Left lobe of liver (tissue), 2 donors: Measurements from ENCODE around the gene TSPAN32. TPM values are rescaled to one million over a fixed set of nuclear protein-coding genes. Genes with fewer than 3 reads are reported as not detected.
A peak's percentile ranks its signal among the peaks of the same experiment; 100 is the strongest.

ENCODE experiments used
- ATAC-seq: fragments of 200-7000 bp; cut with Tn5 transposase; one replicate; pipeline ENCODE4 v1.9.1; 2020; ENCODE audit warnings: mild to moderate bottlenecking, moderate library complexity
- DNase-seq: peaks from one replicate; pipeline ENCODE4 v3.0.0-alpha.2; 2020; ENCODE audit warnings: low spot score
- total RNA-seq: library from RNA; stranded (reverse); gene quantifications from one replicate; pipeline ENCODE4 v1.2.1, GENCODE V29; 2021
- donor health status: DM: no; HTN: no; CAD: no; lungs with moderate emphysema.
- donor health status: DM: no; HTN: yes; CAD: no.

TSPAN32 gene
- 0.35 TPM for total RNA-seq

GRCh38 chr11:2301631-2302305 lies at the start of gene TSPAN32, which contains the start of gene C11orf21:
Gene TSPAN32, plus strand, starts transcription at chr11:2302013. Its CDS starts 137 bp downstream, at chr11:2302150.
Gene C11orf21, minus strand, starts transcription at chr11:2301918. Its CDS starts 110 bp downstream, at chr11:2301808.
- DNase-seq (peak; percentile 49), ATAC-seq (no peak)

GRCh38 chr11:2252018-2252417 lies 49.8 kb upstream of the TSPAN32 start:
- DNase-seq (no peak), ATAC-seq (no peak)

GRCh38 chr11:2256293-2256913 lies 45.4 kb upstream of the TSPAN32 start:
- ATAC-seq (no peak), DNase-seq (no peak)

- ATAC-seq (no peak), DNase-seq (peak; percentile 44)
Observed at GRCh38 chr11:2256951-2257700, 44.7 kb upstream of the TSPAN32 start.

- ATAC-seq = no peak
- no peak for DNase-seq
Observed at GRCh38 chr11:2258501-2259465, 43.0 kb upstream of the TSPAN32 start.

- ATAC-seq = no peak
Observed at GRCh38 chr11:2259466-2259830, 42.4 kb upstream of the TSPAN32 start.

GRCh38 chr11:2259897-2260451 lies 41.8 kb upstream of the TSPAN32 start:
- DNase-seq (no peak), ATAC-seq (no peak)

More at GRCh38 chr11:2259466-2259830, 42.4 kb upstream of the TSPAN32 start:
- DNase-seq = no peak

GRCh38 chr11:2260491-2261364 lies 41.1 kb upstream of the TSPAN32 start:
- DNase-seq (no peak), ATAC-seq (no peak)

- peak; percentile 33 for DNase-seq
- ATAC-seq = no peak
Observed at GRCh38 chr11:2261436-2262230, 40.2 kb upstream of the TSPAN32 start.

GRCh38 chr11:2262301-2263070 lies 39.3 kb upstream of the TSPAN32 start:
- ATAC-seq (no peak), DNase-seq (no peak)

- DNase-seq = no peak
- no peak for ATAC-seq
Observed at GRCh38 chr11:2263071-2263565, 38.7 kb upstream of the TSPAN32 start.

- no peak for DNase-seq
- ATAC-seq = no peak
Observed at GRCh38 chr11:2263724-2264360, 38.0 kb upstream of the TSPAN32 start.

GRCh38 chr11:2264366-2265053 lies 37.3 kb upstream of the TSPAN32 start:
- DNase-seq = no peak
- ATAC-seq = no peak

GRCh38 chr11:2265396-2265795 lies 36.4 kb upstream of the TSPAN32 start:
- no peak for ATAC-seq
- no peak for DNase-seq

GRCh38 chr11:2265854-2266585 lies 35.8 kb upstream of the TSPAN32 start:
- DNase-seq = peak; percentile 40

More at GRCh38 chr11:2265854-2266585, 35.8 kb upstream of the TSPAN32 start:
- no peak for ATAC-seq
